Kidney epithelial cell (primary cell): Measurements from ENCODE around the gene P2RY6. TPM values are rescaled to one million over a fixed set of nuclear protein-coding genes. Genes with fewer than 3 reads are reported as not detected.

Source experiments
- DNase-seq: peaks from one replicate; pipeline ENCODE4 v3.0.0-alpha.2; 2010; ENCODE audit warnings: low read depth
- H3K27me3 ChIP-seq: 2 replicates; pipeline ENCODE4 v1.6.0; 2011; ENCODE audit warnings: low read length; ENCODE audit not compliant: control insufficient read depth, insufficient read depth
- H3K36me3 ChIP-seq: 2 replicates; pipeline ENCODE4 v1.5.1; 2011; ENCODE audit warnings: low read length; ENCODE audit not compliant: control insufficient read depth, insufficient read depth
- H3K4me3 ChIP-seq: 2 replicates; pipeline ENCODE4 v1.5.1; 2011; ENCODE audit warnings: low read depth, mild to moderate bottlenecking, control low read depth, low read length
- total RNA-seq: library from RNA; depleted of rRNA; stranded (reverse); fragments of >200 nt; gene quantifications from 2 replicates; pipeline ENCODE4 v1.2.3, GENCODE V29; 2015
- TF ChIP-seq, protein P1 (sequence below): IDR thresholded peaks from 2 replicates; pipeline ENCODE4 v1.5.1; 2011; ENCODE audit warnings: mild to moderate bottlenecking, moderate library complexity, low read length, control low read depth, inconsistent platforms; ENCODE audit not compliant: insufficient read depth, poor library complexity, severe bottlenecking

Gene P2RY6
- total RNA-seq, 1 donor from 2014 or later, result 6.1 TPM

- no peak overlapping the region for H3K4me3 ChIP-seq
- H3K27me3 ChIP-seq, result no peaks in the 10 kb centered on the region
- H3K36me3 ChIP-seq, result no peaks in the 10 kb centered on the region
- no peak for DNase-seq
- TF ChIP-seq, protein P1, sequence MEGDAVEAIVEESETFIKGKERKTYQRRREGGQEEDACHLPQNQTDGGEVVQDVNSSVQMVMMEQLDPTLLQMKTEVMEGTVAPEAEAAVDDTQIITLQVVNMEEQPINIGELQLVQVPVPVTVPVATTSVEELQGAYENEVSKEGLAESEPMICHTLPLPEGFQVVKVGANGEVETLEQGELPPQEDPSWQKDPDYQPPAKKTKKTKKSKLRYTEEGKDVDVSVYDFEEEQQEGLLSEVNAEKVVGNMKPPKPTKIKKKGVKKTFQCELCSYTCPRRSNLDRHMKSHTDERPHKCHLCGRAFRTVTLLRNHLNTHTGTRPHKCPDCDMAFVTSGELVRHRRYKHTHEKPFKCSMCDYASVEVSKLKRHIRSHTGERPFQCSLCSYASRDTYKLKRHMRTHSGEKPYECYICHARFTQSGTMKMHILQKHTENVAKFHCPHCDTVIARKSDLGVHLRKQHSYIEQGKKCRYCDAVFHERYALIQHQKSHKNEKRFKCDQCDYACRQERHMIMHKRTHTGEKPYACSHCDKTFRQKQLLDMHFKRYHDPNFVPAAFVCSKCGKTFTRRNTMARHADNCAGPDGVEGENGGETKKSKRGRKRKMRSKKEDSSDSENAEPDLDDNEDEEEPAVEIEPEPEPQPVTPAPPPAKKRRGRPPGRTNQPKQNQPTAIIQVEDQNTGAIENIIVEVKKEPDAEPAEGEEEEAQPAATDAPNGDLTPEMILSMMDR, result no peak
Measured at GRCh38 chr11:73291196-73291595, 19.1 kb downstream of the P2RY6 start.

DNA sequence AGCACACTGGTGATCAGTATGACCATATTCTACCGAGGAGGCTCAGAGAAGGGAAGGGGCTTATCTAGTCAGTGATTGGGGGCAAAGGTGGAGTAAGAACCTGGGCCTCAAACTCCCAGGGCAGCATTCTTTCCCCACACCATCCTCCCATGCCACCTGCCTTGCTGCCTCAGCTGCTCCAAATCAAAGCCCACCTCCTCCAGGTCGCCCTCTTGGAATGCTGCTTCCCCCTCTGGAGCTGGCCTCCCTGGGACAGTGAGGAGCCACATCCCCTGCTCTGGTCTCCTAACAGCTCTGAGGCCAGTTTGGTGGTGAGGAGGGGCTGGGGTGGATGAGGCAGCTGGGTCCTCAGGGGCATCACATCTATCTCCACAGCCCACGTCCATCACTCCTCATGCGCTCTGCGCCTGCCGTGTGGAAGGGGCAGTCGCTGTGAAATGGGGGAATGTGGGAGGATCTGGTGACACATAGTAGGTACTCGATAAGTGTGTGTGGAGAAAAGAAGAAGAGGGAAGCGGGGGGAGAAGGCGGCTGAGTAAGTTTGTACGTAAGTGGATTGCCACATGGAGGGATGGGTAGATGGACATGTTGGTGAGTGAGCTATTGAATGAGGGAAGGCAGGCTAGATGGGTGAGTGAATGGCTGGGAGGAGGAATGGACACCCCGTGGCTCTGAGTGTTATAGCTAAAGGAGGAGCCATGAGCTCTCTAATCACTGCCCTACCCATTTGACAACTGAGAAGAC is 19.8 kb downstream of the P2RY6 start:
- Histone ChIP-seq H3K27me3 (no peaks in the 10 kb centered on the region), H3K4me3 (no peak overlapping the region), H3K36me3 (no peaks in the 10 kb centered on the region)
- TF ChIP-seq, protein P1, result no peak
- no peak for DNase-seq

DNA sequence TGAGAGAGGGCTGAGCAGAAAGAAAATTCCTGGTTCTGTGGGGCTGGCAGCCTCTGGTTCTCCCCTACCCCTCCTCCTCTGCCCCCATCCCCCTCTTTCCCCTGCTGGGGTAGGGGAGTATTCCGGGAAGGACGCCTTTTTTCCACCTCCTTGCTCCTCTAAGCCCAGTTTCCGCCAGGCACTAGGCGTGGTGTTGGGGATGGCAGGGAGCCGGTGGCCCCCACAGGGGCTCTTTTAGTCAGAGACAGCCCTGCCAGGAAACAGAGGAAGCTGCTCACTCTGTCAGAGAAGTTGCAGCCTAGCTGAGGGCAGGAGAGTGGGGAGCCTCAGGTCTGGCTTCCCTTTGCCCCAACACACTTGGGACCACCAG is 20.4 kb downstream of the P2RY6 start:
- DNase-seq, result no peak
- Histone ChIP-seq H3K4me3 (no peak overlapping the region), H3K27me3 (no peaks in the 10 kb centered on the region), H3K36me3 (no peaks in the 10 kb centered on the region)
- TF ChIP-seq, protein P1, result no peak

GRCh38 chr11:73293356-73293936 is 21.3 kb downstream of the P2RY6 start:
- no peaks in the 10 kb centered on the region for H3K27me3 ChIP-seq
- no peaks in the 10 kb centered on the region for H3K36me3 ChIP-seq
- no peak for DNase-seq
- TF ChIP-seq, protein P1, result no peak
- H3K4me3 ChIP-seq, result no peak overlapping the region

GRCh38 chr11:73294604-73295003 is 22.5 kb downstream of the P2RY6 start:
- Histone ChIP-seq H3K27me3 (no peaks in the 10 kb centered on the region), H3K36me3 (no peaks in the 10 kb centered on the region), H3K4me3 (no peak overlapping the region)
- no peak for DNase-seq
- TF ChIP-seq, protein P1, result no peak
